Raji (cell line): ENCODE results near the gene ING5.

ENCODE experiments used
- POLR2A ChIP-seq: IDR thresholded peaks from 2 replicates; pipeline ENCODE4 v1.6.1; 2011; ENCODE audit warnings: low read depth, low read length, control low read depth; ENCODE audit not compliant: insufficient read depth

ING5 gene

GRCh38 chr2:241755777-241756176 lies 53.9 kb downstream of the ING5 start:
- no peak for TF ChIP-seq POLR2A

- TF ChIP-seq POLR2A = no peak
These were observed 57.4 kb downstream of the ING5 start for GRCh38 chr2:241759067-241759807.

GRCh38 chr2:241760301-241760771 lies 58.5 kb downstream of the ING5 start:
- TF ChIP-seq POLR2A = no peak

- no peak for TF ChIP-seq POLR2A
These were observed 60.6 kb downstream of the ING5 start for GRCh38 chr2:241762321-241762932.

GRCh38 chr2:241762933-241763369 lies 61.1 kb downstream of the ING5 start:
- TF ChIP-seq POLR2A = no peak

GRCh38 chr2:241763551-241764274 lies 61.9 kb downstream of the ING5 start:
- TF ChIP-seq POLR2A = no peak

GRCh38 chr2:241764275-241765241 lies 62.7 kb downstream of the ING5 start:
- no peak for TF ChIP-seq POLR2A

GRCh38 chr2:241767464-241768250 lies 65.8 kb downstream of the ING5 start:
- no peak for TF ChIP-seq POLR2A

GRCh38 chr2:241768251-241768711 lies 66.4 kb downstream of the ING5 start:
- no peak for TF ChIP-seq POLR2A

- no peak for TF ChIP-seq POLR2A
These were observed 67.0 kb downstream of the ING5 start for GRCh38 chr2:241768850-241769249.

- no peak for TF ChIP-seq POLR2A
These were observed 68.0 kb downstream of the ING5 start for GRCh38 chr2:241769819-241770184.

GRCh38 chr2:241770185-241770935 lies 68.5 kb downstream of the ING5 start:
- no peak for TF ChIP-seq POLR2A

GRCh38 chr2:241770936-241771285 lies 69.1 kb downstream of the ING5 start:
- no peak for TF ChIP-seq POLR2A
